GM21723 (cell line): ENCODE data around the gene ZHX3.

Source experiments
- ATAC-seq: cut with Tn5 transposase; IDR thresholded peaks from one replicate; pipeline ENCODE4 v1.9.1; 2021; ENCODE audit warnings: mild to moderate bottlenecking, moderate library complexity; ENCODE audit not compliant: unreplicated experiment

Gene ZHX3

DNA sequence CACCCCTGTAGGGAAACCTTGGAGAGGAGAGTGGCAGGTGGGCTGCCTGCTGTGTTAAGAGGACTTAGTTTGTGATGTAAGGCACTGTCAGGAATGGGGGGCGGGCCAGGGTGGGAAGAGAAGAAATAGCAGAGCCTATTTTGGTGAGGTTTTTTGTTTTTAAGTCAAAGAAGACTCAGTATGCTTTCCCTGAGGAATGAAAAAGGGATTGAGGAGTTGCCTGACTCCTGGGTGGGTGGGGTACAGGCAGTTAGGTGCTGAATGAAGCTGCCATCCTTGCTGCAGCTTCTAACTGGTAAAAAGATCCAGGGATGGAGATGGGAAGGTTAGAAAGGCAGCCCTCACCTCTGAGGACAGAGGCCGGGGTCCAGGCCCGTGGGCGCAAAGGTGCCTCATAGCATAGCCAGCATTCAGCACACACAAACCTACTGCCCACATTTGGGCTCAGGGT, 142.3 kb downstream of the ZHX3 start:
- no peak for ATAC-seq

DNA sequence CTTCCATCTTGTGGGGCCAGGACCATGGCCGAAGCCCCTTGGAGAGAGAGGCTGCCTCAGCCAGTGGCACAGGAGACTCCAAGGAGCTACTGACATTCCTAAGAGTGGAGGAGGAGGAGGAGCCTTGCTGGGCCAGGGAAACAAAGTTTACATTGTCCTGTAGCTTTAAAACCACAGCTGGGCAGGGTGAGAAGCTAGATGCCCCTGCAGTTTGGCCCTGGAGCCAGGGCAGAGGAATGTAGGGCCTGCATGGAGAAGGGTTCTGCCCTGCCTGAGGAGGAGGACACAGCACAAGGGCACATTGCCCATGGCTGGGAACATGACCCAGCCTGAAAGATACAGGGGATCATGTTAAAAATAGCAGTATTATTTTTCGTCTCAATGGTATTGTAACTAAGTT, 142.7 kb downstream of the ZHX3 start:
- ATAC-seq: no peak

DNA sequence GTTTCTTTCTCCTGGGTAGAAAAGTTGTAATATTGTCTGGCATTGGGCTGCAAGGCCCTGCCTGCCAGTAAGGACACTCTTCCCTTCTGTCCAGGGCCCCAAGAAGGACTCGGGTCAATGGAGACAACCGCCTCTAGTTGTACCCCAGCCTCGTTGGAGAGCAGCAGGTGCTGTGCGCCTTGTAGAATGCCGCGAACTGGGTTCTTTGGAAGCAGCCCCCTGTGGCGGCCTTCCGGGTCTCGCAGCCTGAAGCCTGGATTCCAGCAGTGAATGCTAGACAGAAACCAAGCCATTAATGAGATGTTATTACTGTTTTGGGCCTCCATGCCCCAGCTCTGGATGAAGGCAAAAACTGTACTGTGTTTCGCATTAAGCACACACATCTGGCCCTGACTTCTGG, 143.2 kb downstream of the ZHX3 start:
- no peak for ATAC-seq

DNA sequence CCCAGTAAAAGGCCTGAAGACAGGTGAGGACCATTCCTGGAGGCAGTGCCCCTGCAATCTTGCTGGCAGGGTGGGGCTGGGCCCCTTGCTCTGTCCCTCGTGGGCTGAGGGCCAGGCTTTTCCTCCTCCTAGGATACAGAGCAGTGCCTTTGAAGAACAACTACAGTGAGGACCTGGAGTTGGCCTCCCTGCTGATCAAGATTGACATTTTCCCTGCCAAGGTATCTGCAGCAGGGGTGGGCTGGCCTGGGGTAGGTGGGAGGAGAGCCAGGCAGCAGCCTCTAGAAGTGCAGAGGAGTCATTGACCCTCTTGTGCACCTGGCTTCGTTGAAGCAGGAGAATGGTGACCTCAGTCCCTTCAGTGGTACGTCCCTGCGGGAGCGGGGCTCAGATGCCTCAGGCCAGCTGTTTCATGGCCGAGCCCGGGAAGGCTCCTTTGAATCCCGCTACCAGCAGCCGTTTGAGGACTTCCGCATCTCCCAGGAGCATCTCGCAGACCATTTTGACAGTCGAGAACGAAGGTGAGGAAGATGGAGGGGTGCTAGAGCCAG, 143.7 kb downstream of the ZHX3 start:
- no peak for ATAC-seq

DNA sequence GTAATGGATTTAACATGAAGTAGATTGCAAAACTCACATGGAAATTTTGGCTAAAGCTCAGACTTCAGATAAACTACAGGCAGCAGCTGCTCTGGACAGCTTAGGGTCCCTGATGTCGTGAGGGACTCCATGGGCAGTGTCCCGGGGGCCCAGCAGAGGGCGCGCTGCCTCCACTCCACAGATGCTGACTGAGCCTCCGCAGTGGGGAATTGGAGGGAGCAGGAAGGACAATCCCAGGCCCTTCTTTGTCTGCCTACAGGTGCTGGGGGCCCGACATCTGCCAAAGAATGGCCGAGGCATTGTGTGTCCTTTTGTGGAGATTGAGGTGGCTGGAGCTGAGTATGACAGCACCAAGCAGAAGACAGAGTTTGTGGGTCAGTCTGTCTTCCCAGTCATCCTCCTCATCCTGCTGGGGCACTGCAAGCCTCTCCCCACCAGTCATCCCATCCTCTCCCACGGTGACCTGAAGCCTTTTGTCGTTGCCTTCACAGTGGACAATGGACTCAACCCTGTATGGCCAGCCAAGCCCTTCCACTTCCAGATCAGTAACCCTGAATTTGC, 144.3 kb downstream of the ZHX3 start:
- ATAC-seq: no peak

DNA sequence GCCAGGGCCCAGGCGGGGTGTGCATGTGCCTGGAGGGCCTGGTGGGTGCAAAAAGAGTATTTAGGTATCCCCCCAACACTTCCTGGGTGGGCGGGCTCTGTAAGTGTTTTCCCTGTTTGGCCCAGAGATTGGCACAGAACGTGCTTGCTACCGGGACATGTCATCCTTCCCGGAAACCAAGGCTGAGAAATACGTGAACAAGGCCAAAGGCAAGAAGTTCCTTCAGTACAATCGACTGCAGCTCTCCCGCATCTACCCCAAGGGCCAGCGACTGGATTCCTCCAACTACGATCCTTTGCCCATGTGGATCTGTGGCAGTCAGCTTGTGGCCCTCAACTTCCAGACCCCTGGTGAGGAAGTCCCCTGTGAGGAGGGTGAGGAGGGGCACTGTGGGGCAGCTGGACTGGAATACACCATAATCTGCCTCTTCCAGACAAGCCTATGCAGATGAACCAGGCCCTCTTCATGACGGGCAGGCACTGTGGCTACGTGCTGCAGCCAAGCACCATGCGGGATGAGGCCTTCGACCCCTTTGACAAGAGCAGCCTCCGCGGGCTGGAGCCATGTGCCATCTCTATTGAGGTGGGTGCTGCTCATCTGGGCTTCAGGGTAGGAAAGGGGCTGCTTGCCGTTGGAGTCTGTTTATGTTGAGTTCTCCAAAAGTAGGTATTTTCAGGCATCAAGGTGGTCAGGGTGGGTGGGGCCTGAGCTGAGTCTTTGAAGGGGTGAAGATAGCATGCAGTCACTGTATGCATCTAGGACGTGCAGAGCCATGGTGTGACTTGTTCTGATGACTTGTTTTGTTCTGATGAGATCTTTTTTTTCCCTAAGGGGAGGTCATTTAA, 145.0 kb downstream of the ZHX3 start:
- ATAC-seq: no peak

DNA sequence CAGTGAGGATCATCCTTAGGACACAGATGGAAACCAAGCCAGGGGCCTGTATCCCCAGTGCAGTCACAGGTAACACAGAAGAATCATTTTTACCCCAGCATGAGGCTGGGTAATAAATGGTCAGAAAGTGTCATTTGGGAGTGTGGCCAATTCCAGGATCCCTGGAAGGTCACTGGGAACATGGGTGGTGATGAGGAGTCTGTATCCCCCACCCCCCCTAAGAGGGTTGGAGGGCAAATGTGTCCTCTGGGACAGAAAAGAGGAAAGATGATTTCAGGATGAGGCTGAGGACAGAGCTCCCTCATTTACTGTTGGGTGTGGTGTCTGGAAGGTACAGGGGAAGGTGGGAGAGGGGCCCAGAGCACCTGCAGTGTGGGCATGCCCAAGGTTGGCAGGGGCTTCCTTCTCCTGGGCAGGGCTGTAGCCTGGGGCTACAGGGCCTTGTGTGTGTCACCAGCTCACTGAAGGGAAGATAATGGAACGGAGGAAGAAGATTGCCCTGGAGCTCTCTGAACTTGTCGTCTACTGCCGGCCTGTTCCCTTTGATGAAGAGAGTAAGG, 145.7 kb downstream of the ZHX3 start:
- ATAC-seq: no peak

DNA sequence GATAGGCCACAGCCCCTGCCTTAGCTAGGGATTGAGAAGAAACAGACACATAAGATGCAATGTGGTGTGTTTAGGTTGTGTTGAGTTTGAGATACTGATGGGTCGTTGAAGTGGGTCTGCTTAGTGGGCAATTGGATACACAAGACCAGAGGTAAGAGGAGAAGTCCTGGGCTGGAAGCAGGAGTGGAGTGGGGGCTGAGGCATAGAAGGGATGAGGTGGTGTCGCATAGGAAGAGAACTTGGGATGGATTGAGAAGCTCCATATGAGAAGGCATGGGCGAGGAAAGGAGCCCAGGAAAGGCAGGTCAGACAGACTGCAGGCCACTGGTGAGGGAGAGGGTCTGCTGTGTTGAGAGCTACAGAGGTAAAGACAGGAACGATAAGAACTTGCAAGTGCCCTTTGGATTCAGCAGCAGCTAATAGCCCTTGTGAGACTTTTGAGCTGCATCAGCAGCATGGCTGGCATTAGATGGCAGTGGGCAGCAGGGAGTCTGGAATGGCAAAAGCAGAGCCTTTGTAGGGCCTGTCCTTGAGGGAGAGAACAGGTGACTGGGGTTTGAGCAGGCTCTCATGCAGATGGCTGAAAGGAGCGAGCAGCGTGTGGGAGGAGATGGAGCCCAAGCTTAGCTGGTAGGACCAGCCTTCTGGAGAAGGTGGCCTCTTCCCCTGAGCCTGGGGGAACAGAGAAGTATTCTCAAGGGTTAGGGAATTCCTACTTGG, 147.0 kb downstream of the ZHX3 start:
- no peak for ATAC-seq

DNA sequence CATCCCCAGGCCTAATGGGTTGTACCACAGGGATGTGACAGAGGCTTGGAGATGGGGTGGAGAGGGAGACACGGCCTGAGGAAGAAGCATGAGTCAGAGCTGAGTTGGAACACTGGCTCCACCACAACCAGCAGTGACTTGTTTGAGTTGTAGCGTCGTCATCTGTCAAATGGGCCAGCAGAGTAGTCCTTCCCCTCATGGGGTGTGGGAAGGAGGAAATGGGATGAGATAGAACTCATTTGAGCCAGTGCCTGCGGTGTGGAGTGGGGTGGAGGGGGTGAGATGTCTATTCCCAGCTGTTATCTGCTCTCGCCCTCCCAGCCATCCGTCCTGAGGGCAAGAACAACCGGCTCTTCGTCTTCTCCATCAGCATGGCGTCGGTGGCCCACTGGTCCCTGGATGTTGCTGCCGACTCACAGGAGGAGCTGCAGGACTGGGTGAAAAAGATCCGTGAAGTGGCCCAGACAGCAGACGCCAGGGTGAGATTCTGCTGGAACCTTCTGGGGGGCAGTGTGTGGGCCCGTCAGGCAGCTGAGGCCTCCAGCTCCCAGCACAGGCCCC, 147.7 kb downstream of the ZHX3 start:
- ATAC-seq: no peak

DNA sequence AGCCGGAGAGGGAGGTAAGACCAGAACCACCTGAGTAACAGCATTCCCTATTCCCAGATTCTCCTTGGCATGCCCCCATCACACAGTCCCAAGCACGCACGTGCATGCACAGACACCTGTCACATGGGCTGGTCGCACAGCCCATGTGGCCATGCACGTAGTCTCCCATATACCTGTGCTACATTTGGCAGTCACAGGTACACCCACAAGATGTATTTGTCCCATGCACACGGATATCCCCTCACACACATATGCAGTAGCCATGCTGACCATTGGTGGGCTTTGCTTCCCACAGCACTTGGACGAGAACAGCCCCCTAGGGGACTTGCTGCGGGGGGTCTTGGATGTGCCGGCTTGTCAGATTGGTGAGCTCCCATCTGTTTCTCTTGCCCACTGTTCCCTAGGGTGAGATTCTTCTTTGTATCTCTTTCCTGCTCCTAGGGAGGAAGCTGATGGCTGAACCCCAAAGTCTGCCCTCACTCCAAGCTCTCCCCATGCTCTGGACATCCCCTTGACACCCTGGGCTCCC, 148.3 kb downstream of the ZHX3 start:
- ATAC-seq: no peak

DNA sequence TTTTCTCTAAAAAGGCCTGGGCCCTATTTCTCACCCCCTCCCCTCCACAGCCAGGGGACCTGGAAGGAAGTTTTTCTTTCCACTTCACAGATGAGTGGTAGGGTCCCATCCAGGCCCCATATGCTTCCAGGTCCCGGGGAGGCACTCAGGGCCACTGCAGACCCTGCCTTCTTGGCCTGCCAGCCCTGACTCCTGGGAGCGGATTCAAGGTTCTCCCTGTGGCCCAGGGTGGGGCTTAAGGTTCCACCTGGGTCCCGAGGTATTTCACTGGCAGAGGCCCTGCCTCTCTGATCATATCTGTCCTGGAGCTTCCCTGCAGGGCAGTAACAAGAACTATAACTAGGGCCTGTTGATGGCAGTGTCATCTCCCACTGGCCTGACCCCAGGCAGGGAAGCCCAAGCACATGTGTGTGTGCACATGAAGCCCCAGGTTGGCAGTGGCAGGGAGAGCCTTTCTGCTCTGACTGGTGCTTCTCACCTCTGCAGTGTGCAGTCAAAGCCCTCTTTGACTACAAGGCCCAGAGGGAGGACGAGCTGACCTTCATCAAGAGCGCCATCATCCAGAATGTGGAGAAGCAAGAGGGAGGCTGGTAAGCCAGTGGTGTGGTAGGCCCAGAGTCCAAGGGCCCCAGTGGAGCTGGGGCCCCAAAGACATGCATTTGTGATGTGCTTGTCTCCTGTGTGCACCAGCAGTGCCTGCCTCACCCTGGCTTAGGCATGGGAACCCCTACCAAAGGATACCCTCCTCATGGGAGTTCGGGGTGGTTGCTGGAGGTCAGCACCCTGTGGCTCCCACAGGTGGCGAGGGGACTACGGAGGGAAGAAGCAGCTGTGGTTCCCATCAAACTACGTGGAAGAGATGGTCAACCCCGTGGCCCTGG, 149.0 kb downstream of the ZHX3 start:
- no peak for ATAC-seq

DNA sequence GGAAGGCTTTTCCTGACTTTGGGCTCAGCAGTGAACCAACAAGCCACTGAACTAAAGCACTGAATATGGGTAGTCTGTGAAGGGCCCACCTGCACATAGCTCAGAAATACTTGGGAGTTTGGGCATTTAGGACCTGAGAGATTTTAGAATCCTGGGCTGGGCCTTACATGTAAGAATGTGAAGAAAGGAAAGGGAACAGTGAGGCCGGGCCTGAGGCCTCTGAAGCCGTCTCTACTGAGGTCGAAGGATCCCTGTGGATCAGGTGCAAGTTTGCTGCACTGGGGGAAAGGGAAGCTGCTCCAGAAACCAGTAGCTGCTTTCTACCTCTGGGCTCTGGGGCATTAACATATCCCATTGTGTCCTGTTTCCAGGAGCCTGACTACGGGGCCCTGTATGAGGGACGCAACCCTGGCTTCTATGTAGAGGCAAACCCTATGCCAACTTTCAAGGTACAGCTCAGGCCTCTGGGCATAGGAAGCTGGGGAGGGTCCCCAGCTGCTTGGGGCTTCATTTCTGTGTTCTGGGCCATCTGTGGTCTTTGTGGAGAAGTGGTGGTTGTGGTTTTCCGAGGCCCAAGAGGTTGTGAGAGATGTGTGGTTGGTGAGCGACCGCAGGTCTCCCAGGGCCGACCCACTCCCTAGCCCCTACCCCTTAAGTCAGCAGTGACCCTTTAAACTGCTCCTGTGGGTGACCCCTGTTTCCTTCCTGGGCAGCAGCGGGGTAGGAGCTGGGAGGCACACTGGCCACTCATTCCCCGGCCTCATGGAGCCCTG, 149.9 kb downstream of the ZHX3 start:
- no peak for ATAC-seq

DNA sequence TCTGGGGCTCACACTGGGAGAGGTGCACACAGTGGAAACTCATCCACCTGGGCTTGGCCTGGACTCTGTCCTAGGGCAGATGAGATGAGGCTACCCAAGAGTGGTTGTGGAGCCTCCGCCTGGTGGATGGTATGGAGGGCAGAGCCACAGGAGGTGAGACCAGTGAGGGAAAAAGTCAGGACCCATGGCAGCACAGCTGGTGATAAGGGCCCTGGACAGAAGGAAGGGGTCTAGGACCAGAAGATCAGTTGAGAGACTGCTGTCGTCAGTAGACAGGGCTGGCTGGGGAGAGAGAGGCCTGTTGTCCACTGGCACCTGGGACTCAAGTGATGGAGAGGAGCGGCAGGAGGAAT, 150.4 kb downstream of the ZHX3 start:
- no peak for ATAC-seq

DNA sequence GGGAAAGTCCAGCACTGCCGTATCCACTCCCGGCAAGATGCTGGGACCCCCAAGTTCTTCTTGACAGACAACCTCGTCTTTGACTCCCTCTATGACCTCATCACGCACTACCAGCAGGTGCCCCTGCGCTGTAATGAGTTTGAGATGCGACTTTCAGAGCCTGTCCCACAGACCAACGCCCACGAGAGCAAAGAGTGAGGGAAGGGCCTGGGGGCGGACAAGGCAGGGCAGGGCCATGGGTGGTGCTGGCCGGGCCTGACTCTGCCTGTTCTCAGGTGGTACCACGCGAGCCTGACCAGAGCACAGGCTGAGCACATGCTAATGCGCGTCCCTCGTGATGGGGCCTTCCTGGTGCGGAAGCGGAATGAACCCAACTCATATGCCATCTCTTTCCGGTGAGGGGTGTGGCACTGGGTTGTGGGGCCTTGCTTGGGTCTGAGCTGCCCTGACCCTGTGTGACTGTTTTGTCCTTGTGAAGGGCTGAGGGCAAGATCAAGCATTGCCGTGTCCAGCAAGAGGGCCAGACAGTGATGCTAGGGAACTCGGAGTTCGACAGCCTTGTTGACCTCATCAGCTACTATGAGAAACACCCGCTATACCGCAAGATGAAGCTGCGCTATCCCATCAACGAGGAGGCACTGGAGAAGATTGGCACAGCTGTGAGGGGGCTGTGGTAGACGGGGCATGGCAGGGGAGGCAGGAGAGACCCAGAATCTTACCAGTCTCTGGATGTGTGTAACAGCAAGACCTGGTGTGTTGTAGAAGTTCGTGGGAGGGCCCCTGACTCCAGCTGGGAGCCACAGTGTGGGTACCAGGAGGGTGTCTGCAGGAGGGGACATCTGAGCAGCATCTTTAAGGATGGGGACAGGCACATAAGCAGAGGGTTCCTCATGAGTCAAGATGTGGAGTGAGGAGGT, 151.1 kb downstream of the ZHX3 start:
- ATAC-seq: no peak

DNA sequence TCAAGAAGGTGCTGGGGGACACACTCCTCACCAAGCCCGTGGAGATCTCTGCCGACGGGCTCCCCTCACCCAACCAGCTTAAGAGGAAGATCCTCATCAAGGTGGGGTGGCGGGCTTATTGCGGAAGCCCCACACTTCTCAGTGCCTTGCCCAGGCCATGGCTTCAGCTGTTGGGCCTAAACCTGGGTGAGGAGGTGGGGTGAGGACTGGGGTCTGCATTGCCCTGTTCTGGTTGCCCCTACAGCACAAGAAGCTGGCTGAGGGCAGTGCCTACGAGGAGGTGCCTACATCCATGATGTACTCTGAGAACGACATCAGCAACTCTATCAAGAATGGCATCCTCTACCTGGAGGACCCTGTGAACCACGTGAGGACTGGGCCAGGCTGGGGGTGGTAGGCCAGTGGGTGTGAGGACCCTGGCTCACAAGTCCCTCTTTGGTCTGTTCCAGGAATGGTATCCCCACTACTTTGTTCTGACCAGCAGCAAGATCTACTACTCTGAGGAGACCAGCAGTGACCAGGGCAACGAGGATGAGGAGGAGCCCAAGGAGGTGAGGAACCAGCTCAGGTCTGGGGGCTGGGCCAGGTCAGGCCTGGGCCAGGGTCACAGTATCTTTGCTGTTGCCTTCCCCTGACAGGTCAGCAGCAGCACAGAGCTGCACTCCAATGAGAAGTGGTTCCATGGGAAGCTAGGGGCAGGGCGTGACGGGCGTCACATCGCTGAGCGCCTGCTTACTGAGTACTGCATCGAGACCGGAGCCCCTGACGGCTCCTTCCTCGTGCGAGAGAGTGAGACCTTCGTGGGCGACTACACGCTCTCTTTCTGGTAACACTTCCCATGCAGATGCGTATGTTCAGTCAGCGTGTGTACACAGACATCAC, 152.3 kb downstream of the ZHX3 start:
- no peak for ATAC-seq

DNA sequence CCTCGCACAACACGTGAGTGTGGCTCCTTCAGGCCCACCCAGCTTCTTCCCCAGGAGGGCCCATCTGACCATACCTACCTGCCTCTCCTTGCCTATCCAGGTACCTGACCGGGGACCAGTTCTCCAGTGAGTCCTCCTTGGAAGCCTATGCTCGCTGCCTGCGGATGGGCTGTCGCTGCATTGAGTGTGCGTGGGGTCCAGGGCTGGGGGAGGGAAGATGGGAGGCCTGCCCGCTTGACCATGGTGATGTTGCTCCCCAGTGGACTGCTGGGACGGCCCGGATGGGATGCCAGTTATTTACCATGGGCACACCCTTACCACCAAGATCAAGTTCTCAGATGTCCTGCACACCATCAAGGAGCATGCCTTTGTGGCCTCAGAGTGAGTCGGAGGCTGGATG, 153.7 kb downstream of the ZHX3 start:
- ATAC-seq: no peak

DNA sequence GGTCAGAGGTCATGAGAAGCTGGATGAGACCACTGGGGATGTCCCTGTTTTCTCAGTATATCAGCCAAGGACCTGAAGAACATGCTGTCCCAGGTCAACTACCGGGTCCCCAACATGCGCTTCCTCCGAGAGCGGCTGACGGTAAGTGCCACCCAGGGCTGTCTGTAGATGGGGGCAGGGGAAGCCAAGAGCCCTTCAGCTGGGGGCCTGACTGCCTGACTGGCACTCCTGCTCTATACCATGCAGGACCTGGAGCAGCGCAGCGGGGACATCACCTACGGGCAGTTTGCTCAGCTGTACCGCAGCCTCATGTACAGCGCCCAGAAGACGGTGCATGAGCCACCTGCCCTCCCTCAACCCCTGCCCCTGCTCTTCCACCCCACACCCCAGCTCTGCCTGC, 155.1 kb downstream of the ZHX3 start:
- ATAC-seq: no peak
